Measurements from ENCODE around the gene OR1L4.

Gene OR1L4, protein sequence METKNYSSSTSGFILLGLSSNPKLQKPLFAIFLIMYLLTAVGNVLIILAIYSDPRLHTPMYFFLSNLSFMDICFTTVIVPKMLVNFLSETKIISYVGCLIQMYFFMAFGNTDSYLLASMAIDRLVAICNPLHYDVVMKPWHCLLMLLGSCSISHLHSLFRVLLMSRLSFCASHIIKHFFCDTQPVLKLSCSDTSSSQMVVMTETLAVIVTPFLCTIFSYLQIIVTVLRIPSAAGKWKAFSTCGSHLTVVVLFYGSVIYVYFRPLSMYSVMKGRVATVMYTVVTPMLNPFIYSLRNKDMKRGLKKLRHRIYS

DNA sequence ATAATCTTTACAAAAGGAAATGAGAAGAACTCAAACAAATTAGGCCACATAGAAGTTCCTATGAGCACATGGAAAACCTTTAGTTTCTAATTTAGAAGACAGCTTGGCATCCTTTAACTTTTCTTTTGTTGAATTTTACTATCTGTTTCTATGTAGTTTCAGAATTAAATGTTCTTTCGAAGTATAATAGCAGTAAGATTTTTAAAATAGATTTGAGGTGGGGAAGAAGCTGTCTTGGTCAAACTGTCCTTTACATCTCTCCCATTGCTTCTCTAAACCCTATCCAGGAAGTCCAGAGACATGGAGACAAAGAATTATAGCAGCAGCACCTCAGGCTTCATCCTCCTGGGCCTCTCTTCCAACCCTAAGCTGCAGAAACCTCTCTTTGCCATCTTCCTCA lies at the start of gene OR1L4:
Gene OR1L4 (plus strand): TSS at position 301 of the 400 bp plus-strand sequence. CDS start 0 bp downstream, at position 301.
- DNase-seq: no peak
- in situ Hi-C loops (cut with HindIII; ENCODE audit: low pct_ligation_motif_present, low pct_unique_long_range_greater_than_20kb, low sequenced_read_pairs): no loop called here

DNA sequence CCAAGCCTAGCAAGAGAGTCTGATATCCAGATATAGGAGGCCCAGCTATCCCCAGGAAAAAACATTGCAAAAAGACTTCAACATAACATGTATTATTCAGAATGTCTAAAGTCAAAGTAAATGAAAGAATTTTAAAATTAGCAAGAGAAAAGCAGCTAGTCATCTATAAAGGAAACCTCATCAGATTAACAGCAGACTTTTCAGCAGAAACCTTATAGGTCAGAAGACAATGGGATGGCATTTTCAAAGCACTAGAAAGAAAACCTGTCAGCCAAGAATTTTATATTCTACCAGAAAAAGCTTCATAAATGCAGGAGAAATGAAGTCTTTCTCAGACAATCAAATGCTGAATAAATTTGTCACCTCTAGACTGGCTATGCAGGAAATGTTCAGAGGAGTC lies 38.9 kb upstream of the OR1L4 start:
- in situ Hi-C loops (cut with HindIII; ENCODE audit: low pct_ligation_motif_present, low pct_unique_long_range_greater_than_20kb, low sequenced_read_pairs): no loop called here
- DNase-seq: no peak

DNA sequence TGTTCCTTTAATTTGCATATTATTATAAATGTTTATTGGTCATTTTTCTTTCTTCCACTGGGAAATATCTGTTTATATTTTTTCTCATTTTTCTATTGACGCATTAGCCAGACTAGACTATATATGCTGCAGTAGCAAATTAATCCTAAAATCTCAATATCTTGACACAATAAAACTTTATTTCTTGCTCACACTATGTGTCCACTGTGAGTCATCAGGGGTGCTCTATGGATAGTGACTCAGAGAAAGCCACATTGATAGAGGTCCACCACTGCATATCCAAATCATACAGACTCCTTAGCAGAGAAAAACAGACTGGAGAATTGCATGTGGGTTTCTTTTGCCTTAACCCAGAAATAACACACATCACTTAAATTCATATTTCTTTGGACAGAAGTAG lies 28.1 kb upstream of the OR1L4 start:
- in situ Hi-C loops (cut with HindIII; ENCODE audit: low pct_ligation_motif_present, low pct_unique_long_range_greater_than_20kb, low sequenced_read_pairs): no loop called here
- DNase-seq: no peak

DNA sequence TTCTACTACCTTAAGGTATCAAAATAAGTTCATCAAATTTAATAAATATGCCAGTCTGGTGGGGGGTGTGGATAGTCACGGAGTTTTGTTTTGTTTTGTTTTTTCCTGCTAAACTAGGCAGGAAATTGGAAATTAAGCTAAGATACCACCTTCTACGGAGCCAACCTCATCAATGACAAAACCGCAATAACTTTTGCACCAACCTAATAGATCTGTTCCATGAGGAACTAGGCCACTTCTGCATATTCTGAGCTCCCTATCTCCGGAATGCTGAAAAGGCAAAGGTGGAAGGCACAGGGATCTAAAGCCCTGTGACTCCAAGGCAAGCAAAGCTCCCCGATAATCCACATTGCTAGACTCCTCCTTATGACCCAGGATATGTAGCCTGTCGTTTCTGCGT lies 5.8 kb upstream of the OR1L4 start:
- in situ Hi-C loops (cut with HindIII; ENCODE audit: low pct_ligation_motif_present, low pct_unique_long_range_greater_than_20kb, low sequenced_read_pairs): no loop called here
- DNase-seq: no peak

DNA sequence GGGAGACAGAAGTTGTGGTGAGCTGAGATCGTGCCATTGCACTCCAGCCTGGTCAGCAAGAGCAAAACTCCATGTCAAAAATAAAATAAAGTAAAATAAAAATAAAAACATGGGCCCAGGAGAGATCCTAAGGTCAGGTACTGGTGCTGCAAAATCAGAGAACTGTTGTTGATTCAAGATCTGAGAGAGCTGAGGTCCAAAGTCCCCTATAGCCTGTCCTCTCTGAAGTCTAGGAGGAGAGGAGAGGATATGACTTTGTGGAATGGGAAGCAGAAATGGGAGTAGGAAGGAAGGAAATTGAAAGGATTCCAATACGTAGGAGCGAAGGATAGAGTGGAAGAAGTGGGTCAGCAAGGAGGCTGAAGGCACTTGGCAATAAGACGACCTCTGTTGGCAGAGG lies 4.6 kb upstream of the OR1L4 start:
- in situ Hi-C loops (cut with HindIII; ENCODE audit: low pct_ligation_motif_present, low pct_unique_long_range_greater_than_20kb, low sequenced_read_pairs): no loop called here
- no peak for DNase-seq

DNA sequence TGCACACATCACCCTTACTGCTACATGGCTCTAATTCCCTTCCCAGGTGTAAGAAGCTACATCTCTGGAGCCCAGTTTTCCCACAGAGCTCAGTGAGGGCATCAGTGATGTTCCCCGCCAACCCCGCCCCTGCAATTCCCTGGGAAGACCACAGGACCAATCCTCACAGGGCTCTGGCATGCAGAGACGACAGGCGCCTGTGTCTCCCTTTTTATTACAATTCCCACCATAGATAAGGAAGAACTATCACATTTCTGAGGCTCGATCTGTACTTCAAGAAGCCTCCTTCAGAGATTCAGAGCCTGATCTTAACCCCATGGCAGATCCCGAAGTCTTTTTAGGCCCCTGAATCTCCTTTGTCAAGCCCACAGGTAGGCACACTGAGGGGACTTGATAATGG lies 18.2 kb downstream of the OR1L4 start, which contains the start of gene OR1L6:
Gene OR1L6 (plus strand): TSS at position 301 of the 400 bp plus-strand sequence. CDS start 7,545 bp downstream, outside the sequence.
- in situ Hi-C loops (cut with HindIII; ENCODE audit: low pct_ligation_motif_present, low pct_unique_long_range_greater_than_20kb, low sequenced_read_pairs): no loop called here
- no peak for DNase-seq

DNA sequence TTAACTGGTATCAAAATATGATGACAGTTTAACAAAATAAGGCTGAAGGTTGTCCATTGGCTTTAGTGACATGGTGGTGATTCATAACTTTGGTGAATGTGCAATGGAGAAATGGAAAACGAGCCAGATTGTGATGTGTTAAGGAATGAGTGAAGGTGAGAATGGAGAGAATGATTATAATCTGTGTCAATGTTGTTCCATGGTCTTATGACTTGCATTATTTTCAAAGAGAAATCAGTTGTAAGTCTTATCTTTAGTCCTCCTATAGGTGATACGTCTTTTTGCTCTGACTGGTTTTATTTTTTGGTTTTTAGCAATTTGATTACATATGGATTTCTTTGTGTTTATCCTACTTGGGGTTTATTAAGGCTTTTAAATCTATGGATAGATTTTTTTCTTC lies 31.0 kb downstream of the OR1L4 start:
- no peak for DNase-seq
- in situ Hi-C loops (cut with HindIII; ENCODE audit: low pct_ligation_motif_present, low pct_unique_long_range_greater_than_20kb, low sequenced_read_pairs): no loop called here

DNA sequence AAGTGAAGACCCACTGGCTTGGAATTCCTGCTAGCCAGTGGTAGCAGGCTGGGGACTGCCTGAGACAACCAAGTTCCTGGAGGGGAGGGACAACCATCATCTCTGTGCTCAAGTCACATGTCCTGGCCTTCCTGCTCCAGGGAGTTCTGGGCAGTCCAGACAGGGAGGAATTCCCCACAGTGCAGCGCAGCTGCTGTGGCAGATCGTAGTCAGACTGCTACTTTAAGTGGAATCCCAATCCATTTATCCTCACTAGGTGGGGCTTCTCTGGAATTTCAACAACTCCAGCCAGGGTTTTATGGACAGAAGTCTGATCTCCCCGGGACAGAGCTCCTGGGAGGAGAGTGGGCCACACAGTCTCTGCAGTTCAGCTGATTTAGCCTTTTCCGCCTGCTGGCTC lies 44.0 kb downstream of the OR1L4 start:
- in situ Hi-C loops (cut with HindIII; ENCODE audit: low pct_ligation_motif_present, low pct_unique_long_range_greater_than_20kb, low sequenced_read_pairs): no loop called here
- no peak for DNase-seq
